Kidney tubule cell (primary cell): Measurements from ENCODE around the gene HSPA12A.

Experiments used
- DNase-seq: peaks from one replicate; pipeline ENCODE4 v3.0.0-alpha.2; 2018; ENCODE audit warnings: low spot score

Gene HSPA12A

DNA sequence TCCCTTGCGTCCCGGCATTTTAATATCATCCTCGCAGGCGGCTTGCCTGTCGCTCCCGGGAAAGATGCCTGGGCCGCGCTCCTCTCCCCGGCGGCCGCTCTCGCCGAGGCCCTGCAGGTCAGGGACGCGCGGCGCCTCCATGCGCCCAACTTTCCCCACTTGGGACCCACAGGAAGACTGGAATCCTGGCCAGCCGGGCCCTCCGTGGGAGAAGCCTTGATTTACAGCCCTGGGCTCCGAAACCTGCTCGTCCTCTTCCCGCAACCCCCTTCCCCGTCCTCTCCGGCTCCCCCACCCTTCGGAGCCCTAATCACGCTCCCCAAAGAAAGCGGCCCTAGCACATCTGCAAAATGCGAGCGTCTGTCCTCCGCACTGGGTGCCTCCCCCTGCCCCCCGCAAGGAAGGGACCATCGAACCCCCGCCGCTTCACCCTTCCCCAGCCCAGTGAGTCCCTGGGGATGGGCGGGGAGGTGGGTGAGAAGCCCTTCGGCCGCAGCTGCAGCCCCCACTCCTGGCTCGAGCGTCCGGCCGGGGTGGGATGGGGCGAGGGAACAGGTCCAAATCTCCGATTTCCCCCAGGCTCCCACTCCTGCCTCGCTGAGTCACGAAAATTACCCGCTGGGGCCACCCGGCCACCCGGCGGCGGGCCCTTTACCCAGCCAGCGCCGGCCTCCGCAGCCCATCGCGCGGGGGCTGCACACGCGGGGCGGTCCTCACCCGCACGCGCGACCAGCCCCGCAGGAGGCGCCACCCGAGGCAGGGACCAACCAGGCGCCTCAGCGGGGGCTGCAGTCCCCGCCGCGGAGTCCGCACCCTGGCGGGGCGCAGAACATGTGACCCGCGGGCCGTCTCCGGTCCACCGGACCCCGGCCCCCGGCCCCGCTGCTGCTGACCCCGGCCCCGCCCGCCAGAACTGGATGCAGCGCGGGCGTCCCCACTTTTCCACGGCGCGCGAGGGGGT is 695 bp downstream of the HSPA12A start:
- peak; percentile 43 for DNase-seq

DNA sequence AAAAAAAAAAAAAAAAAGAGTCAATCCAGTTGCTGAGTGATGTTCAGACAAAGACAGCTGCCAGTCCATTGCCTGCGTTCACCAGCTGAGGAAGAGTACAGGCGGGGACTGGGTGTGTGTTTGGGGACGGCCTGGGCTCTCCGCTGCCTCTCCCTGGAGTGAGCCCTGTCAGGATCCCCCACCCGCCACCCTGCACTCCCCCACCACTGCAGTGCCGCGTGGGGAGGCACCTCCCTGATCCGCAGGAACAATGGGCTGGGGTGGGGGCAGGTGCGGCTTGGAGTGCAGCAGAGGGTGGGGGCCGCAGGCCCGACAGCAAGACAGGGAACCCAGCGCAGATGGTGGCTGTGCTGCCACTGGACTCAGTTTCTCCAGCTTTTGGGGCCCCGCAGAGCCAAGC is 1.4 kb downstream of the HSPA12A start:
- peak; percentile 39 for DNase-seq

DNA sequence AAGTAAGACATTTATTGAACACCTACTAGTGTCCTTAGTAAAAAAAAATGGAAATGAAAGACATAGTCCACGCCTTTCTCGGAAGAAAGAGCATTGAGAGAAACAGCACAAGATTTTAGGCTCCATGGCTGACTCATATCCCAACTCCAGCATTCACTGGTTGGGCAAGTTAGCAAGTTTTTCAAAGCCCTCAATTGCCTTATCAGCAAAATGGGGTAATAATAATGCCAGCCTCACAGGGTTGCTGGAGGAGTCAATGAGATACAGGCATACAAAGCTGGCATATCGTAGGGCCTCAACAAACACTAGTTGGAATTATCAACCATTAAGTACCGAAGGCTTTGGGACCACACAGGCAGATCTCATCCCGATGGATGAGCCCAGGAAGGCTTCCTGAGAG is 4.0 kb downstream of the HSPA12A start:
- no peak for DNase-seq

DNA sequence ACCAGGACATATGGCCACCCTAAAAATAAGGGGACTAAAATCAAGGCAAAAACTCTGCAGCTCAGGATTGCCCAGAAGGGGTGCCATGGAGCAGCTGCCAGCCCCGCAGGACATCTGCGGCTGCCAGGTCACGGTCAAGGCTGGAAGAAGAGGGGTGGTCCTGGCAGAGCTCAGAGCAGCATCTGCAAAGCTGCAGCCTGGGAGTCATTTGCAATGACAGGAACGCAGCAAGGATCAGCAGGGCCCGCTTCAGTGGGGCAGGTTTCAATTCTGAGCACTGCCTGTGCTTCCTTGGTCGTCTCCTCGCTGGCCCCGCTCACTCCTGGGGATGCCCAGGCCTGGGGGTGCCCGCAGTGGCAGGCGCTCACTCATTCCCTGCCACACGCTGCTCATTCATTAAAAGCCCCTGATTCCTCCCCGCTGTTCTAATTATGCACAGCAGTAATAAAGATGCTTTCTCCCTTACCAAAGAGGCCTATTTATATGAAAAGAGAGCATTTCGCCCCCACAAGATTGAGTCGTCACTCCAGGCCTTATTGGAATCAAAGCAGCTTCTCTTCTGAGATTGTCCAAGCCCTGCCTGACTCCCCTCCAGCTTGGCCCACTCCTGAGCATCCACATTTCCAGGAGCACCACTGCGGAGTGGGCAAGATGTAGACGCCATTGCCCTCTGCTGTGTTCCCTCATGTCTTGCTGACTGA is 4.6 kb downstream of the HSPA12A start:
- no peak for DNase-seq

DNA sequence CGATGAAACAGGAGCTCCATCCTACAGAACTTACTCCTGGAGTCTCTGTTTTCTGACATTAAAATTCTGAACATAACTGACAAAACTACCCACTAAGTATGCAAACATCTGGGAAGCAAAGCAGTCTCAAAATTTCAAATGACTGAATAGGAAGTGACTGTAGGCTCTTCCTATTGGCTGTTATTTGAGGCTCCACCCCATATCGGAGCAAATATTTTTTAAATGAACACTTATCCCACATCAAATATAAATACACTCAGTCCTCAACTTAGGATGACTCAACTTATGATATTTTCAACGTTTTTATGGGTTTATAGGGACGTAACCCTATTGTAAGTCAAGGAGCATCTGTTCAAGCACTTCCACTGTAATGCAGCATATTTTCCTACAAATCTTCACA is 8.8 kb downstream of the HSPA12A start:
- no peak for DNase-seq

DNA sequence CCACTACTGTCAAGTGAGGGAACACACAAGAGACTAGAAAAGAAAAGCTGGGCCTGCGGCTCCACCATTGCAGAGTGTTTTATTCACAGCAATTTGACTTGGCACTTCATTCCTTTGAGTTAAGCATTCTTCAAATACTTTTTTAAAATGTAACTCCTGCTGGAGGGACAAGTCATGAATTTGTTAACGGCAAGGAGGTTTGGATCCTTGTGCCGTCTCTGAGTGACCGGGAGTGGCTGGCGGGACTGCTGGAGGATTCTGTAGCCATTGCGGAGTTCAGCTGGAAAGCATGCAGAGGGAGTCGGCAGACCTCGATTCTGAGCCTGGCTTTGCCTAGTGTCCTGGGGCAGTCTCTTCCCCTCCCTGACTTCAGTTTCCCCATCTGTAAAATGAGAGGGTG is 9.8 kb downstream of the HSPA12A start:
- peak; percentile 38 for DNase-seq

DNA sequence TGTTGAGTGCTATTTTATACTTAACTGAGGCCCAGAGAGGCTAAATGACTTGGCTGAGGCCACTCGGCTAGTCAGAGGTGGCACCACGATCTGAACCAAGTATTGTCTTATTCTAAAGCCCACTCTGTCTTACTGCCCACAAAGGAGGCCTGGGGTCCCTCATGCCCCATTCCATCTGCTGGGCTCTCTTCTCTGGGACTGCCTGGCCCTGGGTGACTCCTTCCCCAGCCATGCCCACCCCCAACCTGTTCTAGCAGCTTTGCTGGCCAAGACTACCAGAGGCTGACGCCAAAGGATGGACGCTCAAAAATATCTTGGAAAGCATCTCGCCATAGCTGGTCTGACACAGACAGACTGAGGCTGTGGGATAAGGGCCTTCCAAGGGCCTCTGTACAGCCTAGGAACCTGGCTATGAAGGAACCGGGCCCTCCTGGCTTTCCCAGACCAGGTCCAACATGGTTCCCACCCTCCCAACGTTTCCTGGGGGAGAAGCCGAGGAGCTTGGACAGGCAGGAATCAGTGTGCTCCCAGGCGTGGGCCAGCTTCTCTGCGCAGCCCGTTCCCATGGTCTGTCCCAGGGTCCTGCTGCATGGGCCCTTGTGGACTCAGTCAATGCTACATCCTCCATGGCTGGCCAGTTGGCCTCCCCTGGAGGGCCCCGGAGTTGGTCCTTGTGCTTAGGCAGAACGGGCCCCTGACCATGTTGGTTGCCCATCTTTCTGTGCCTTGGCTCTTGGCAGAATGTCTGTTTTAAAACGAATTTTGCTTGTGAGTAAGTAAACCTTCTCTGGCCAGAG is 11.7 kb downstream of the HSPA12A start:
- no peak for DNase-seq

DNA sequence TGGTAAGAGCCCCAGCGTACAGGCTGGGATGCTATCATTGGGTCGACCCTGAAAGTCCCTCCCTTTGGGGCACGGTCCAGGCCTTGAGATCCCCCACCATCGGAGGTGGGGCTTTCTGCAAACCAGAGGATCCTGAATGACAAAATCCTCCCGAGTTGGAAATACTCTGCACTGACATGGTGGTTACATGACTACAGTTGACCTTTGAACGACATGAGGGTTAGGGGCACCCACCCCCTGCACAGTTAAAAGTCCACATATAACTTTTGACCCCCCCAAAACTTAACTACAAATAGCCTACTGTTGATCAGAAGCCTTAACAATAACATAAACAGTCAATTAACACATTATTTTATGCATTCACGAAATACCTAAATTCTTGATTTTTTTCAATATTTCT is 13.1 kb downstream of the HSPA12A start:
- no peak for DNase-seq

DNA sequence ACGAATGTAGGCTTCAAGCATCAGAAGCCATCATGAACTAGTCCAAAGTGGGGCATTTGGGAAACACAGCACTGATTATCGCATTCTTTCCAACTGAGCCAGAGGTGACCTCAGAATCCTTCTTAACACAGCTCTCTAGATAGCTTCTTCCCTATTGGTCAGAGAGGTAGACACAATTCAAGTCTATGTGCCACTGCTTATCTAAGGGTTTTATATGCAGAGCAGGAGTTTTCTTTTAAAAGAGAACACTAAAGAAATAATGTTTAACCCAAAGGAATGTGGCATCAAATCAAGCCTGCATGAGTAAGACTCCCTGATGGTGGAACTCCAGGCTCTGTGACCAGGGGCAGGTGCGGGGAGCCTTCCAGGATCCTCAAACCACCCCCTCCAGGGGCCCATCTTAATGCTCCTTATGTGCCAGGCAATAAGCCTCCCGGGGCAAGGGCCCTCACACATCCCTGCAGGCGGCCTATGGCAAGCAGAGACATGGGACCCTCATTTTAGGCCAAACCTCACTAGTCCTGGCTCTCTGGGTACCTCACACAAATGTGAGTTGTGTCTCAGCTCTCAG is 13.8 kb downstream of the HSPA12A start:
- peak; percentile 98 for DNase-seq

DNA sequence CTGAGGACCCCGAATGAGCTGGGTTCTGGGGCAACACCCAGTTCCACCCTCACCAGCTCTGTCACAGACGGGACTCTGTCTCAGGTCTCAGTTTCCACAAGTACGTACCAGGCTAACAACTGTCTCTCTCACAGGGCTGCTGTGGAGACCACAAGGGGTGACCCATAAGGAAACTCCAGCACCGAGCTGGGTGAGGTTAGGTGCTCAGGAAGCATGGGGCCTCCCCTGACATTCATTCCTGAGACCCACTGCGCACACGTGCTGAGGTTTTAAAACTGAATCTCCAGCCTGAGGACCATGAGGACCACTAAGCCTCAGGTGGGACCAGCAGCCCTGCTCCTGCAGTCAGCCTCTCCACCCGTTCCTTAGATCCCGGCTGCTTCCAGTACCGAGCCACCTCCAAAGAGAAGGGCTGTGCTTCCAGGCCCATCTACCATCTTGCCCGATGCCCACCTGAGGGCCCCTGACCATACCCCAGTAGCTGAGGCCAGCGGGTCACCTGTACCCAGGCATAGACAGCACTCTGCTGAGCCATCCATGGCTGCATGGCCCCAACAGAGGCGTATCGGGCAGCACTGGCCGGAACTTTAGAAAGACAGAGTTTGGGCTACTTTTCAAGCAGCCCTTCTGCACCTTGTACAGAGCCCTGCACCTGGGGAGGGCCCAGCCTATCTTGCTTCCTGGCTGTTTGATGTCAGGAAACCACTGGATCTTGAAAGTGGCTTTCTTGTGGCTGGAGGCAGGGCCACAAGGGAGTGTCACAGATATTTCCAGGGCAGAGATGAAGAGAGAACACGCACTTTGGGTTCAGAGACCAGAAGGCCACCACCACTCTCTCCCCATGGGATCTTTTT is 18.7 kb downstream of the HSPA12A start:
- no peak for DNase-seq

DNA sequence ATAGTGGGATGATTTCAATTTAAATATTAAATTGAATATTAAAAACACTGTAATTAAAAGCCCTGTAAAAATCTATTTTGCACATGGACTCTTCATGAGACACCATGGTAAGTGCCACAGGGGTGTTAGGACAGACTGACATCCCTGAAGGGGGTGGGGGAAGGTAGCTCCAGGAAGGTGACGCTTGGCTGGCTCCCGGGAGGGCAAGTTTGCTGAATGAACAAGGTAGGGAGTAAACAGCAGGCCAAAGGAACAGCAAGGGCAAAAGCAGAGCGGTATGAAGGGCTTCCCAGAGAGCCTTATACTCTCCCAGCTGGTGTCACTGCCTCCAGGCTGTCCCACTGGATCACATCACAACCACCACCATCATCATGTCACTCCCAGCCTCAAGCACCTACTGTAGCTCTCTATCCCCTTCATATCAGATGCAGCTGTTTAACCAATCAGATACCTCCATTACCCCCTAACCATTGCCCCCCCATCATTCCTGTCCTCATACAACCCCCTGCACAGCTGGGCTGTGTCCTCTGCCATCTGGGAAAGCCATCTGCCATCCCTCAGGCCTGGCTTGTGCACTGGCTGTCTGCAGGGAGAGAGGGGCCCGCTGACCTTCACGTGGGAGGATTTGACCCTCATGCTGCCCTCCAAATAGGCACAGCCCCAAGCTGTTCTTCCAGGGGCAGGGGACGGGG is 19.5 kb downstream of the HSPA12A start:
- DNase-seq = peak; percentile 76

DNA sequence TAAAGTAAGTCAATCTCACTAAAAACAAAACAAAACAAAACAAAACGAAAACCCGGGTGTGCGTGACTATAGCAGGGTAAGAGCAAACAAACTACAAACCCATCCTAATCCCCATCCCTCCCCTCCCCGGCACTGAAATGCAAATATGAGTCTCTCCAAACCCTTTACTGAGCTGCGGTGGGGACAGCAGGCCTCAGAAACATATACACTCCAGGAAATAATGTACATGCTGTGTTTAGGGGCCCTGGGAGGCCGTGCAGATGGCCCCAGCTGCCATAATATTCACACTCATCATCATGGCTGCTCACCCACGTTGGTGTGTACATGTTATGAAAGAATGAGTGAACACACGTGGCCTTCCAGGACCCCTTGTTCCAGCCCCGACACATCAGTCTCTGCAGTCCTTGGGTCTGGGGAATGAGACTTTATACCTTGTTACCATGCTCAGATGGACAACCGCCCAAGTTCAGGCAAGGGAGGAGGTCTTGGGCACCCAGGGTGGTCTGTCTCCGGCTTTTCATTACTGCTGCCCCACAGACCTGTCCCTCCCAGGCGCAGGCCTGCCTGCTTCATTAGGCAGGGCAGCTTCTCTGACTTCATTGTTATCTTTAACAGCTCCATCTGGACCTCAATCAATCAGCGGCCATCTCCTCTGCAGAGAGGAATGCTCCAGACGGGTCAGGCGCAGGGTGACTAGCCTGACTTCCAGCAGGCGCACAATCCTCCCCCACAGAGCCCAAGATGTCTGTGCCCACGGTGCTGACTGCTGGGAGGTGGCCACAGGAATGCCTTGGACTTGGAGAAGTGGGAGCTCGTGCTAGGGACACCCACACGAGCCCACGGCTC is 20.6 kb downstream of the HSPA12A start:
- peak; percentile 92 for DNase-seq

DNA sequence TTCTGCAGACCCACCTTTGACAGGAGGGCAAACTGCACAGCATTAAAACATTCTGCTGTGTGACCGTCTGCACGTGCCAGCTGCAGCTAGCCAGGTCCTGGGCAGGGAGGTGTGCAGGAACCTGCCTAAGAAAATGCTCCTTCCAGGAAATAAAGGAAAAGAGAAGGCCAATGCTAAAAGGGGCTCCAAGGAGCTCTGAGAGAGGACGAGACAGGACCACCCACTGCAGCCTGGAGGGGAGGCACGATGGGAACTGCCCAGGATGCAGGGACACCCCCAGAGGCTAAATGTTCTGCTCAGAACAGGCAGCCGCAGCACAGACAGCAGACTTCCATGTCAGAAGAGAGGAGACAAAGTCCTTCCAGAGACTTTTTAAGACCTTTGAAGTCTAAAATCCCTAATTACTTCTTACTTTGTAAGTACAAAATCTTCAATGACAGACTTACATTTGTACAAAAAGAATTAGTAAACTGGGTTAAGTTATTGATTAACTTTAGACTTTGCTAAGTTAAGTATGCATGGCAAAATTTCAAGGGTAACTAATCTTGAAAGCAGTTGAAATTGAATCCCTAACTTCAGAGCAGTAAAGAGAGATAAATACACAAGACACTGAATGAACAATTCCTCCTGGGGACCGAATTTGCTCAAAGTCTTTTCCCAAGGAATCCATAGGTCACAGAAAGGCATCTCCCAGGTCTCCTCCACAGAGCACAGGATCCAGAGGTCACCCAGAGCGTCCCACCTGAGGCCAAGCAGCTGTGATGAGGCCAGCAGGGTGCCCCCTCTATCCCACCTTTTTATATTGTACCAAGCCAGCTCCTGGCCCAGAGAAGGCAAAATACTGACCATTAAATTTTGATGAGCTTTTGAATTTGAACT is 21.5 kb downstream of the HSPA12A start:
- DNase-seq = peak; percentile 48

DNA sequence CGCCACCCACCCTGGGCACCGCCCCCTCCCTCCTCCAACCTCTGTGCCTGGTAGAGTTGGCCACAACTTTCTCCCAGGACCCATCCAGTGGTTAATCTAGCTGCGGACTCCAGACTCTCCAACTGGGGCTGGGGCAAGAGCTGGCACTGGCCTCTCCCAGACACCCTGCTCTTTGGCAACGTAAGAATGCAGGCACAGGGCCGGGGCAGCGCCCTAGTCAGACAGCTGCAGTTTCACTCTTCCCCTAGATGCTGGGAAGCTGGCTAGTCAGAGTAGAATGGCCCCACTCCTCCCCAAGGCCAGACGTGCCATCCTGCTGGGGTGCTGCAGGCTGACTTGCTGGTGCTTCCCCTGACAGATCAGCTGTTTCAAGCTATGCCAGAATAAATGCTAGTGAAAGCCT is 22.1 kb downstream of the HSPA12A start:
- DNase-seq = peak; percentile 58

DNA sequence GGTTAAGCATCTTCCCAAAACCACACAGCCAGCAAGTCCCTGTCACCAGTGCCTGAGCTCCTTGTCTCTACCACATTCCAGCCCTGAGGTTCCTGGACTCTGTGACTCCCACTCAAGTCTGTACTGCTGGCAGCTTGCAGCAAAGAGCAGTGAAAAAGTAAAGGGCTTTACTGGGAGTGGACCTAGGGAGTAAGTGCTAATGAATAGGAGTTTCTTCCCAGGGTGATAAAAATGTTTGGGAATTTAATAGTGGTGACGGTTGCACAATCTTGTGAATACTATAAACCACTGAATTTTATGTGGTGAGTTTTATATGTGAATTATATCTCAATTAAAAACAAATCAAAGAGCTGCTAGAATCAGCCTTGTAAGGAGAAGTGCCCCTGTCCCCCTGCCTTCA is 22.6 kb downstream of the HSPA12A start:
- no peak for DNase-seq

DNA sequence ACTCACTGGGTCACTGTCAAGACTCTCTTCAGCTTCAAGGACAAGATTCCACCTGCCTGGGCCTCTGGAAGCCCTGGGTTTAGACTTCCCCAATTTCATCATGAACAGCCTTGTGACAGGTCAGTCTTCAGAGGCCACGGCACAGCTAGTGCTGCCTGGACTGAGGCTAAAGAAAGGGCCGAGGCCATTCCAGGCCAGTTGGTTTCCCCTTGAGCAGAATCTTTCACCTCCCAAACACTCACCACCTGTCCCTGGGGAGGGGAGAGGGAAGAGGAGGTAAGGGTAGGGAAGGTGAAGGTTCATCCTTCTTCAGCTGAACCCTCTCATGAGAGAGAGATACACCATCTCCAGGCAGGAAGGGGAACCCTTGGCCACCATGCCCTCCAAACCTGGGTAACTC is 24.3 kb downstream of the HSPA12A start:
- DNase-seq = no peak

DNA sequence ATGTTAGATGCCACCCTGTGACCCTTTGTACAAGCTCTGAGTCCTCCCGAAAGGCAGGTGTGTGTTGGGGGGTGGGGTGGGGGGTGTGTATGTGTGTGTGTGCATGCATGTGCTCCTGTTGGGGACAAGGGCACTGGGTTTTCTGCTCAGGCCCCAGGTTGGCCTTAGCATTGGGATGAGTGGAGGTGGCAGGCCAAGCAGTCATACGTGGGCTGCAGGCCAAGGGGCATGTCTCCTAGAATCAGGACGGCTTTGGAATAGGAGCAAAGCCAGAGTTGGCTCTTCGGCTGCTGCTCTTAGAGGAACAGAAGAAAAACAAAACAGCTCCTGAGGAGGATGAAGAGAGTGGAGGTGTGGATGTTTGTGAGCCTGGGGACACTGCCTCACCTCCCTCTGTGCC is 26.0 kb downstream of the HSPA12A start:
- DNase-seq = no peak

DNA sequence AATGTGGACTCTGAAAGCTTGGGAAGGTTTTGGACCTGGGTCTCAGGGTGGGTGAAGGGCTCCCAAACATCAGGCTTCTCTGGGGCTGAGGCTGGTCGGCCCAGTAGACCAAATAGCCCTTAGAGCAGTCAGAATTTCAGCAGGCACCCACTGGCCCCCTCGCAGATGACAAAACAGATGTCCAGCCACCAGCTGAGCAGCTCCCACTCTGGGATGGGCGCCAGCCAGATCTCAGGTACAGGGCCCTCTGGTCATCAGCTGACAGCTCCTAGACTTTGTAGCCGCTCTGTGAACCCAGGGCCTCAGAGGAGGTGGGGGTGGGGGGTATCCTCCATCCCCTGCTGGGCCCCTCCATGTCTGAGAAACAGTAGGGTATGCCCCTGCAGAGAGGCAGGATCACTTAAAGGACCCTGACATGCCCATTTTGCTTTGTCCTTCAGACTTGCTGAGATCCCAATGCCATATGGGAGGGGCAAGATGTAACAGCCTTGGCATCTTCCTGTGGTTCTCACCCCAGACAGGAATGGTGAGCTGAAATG is 26.5 kb downstream of the HSPA12A start:
- DNase-seq = no peak
